ENCODE measurements around the gene MAPK8. TPM values are rescaled to one million over a fixed set of nuclear protein-coding genes. Genes with fewer than 3 reads are reported as not detected.

MAPK8 gene
- total RNA-seq, 1 donor from 2014 or later, result 56.6 TPM

DNA sequence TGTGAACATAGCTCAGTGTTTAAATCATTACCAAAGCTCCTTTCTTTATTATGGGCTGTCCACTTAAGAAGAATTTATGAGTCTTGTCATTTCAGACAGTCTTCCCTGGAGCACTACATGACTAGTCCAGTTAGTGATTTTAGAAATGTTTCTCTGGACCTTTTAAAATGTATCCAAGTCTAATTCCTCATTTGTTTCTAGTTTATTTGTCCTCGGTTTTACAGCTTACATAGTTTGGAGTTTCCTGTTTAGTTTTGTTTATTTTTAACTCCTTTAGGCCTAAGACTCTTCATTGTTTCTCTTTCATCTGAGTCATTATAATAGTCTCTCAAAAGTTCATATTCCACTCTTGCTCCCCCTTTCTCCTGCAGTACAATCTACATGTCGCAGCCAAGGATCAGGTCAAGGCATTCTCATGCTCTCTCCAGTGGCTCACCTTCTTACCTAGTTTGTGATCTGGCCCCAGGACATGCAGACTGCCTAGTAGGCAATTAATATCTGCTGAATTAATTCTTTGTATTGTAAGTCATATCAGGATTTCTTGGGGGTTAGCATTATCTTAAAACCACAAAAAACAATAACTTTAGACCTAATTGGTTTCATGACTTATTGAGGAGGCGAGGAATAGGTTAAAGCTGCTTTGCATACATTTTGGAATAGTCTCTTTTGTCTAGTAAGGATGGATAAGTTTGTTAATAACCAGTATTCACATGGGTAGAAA, 93.8 kb downstream of the MAPK8 start:
- H3K27ac Mint-ChIP-seq (ENCODE audit: unreplicated experiment), result no peak overlapping the region

DNA sequence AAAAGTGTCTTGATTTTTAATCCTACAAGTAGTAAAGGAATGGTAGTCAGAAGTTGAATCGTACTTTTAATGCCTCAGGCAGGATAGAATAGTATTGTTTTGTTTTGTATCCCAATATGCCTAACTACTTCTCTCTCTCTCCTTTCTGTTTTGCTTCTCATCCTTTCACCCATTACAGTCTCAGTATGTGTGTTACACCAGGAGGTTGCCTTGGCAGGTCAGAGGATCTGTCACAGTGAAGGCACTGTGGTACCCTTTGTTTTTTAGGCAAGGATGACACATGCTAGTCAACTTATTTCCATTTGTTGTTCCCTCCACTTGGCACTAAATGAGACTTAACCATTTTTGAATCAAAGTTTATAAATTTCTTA, 94.4 kb downstream of the MAPK8 start:
- Mint-ChIP-seq H3K27me3 (ENCODE audit: low read depth) (no peaks in the 10 kb centered on the region), H3K4me1 (peaks cover 33% of the 10 kb centered on the region), H3K9me3 (no peaks in the 10 kb centered on the region), H3K27ac (ENCODE audit: unreplicated experiment) (no peak overlapping the region), H3K36me3 (ENCODE audit: low read depth) (peaks cover 2% of the 10 kb centered on the region), H3K4me3 (no peak overlapping the region)
- TF ChIP-seq, protein P1, sequence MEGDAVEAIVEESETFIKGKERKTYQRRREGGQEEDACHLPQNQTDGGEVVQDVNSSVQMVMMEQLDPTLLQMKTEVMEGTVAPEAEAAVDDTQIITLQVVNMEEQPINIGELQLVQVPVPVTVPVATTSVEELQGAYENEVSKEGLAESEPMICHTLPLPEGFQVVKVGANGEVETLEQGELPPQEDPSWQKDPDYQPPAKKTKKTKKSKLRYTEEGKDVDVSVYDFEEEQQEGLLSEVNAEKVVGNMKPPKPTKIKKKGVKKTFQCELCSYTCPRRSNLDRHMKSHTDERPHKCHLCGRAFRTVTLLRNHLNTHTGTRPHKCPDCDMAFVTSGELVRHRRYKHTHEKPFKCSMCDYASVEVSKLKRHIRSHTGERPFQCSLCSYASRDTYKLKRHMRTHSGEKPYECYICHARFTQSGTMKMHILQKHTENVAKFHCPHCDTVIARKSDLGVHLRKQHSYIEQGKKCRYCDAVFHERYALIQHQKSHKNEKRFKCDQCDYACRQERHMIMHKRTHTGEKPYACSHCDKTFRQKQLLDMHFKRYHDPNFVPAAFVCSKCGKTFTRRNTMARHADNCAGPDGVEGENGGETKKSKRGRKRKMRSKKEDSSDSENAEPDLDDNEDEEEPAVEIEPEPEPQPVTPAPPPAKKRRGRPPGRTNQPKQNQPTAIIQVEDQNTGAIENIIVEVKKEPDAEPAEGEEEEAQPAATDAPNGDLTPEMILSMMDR (conservative IDR thresholded peaks at IDR 0.05), result no peak
- no peak for DNase-seq (ENCODE audit: low read depth, low spot score)

More for the DNA sequence above, 93.8 kb downstream of the MAPK8 start:
- no peaks in the 10 kb centered on the region for H3K27me3 Mint-ChIP-seq (ENCODE audit: low read depth)
- no peak overlapping the region for H3K4me3 Mint-ChIP-seq
- TF ChIP-seq, protein P1 (conservative IDR thresholded peaks at IDR 0.05), result no peak
- no peaks in the 10 kb centered on the region for H3K9me3 Mint-ChIP-seq
- peaks cover 2% of the 10 kb centered on the region for H3K36me3 Mint-ChIP-seq (ENCODE audit: low read depth)
- H3K4me1 Mint-ChIP-seq, result peaks cover 33% of the 10 kb centered on the region
- DNase-seq (ENCODE audit: low read depth, low spot score), result no peak

DNA sequence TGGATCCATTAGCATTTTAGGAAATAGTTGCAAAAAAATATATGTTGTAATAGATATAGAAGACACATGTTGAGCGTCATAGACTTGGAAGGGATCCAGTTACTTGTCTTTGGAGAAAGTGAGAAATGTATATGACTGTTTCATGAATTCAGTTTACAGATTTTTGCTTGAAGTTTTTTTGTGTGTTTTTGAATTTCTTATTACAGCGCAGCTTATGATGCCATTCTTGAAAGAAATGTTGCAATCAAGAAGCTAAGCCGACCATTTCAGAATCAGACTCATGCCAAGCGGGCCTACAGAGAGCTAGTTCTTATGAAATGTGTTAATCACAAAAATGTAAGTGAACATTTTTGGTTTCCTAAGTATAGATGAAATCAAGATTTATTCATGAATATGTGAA, 98.2 kb downstream of the MAPK8 start:
- H3K9me3 Mint-ChIP-seq, result no peaks in the 10 kb centered on the region
- TF ChIP-seq, protein P1 (conservative IDR thresholded peaks at IDR 0.05), result no peak
- peaks cover 18% of the 10 kb centered on the region for H3K4me1 Mint-ChIP-seq
- H3K27me3 Mint-ChIP-seq (ENCODE audit: low read depth), result no peaks in the 10 kb centered on the region
- H3K27ac Mint-ChIP-seq (ENCODE audit: unreplicated experiment), result no peak overlapping the region
- no peak overlapping the region for H3K4me3 Mint-ChIP-seq
- peaks cover 2% of the 10 kb centered on the region for H3K36me3 Mint-ChIP-seq (ENCODE audit: low read depth)
- no peak for DNase-seq (ENCODE audit: low read depth, low spot score)

DNA sequence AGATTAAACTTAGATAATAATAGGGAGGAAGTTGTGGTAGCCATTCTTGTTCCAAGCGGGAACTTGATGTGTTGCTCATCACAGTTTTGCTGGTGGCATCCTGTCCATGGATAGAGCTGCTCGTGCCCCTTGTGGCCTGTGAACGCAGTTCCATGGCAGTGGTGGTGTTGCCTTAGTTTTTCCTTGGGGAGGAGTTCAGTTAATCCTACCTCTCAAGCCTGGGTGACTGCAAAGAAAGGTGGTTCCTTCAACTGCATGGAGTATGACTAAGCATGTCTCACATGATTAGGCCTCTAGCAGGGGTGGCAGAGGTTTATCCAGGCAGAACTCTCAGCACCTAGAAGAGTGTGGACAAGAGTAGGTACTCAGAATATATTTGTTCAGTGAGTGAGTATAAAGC, 99.7 kb downstream of the MAPK8 start:
- TF ChIP-seq, protein P1 (conservative IDR thresholded peaks at IDR 0.05), result no peak
- Mint-ChIP-seq H3K27ac (ENCODE audit: unreplicated experiment) (no peak overlapping the region), H3K36me3 (ENCODE audit: low read depth) (peaks cover 15% of the 10 kb centered on the region), H3K4me3 (no peak overlapping the region), H3K4me1 (peaks cover 4% of the 10 kb centered on the region), H3K27me3 (ENCODE audit: low read depth) (no peaks in the 10 kb centered on the region), H3K9me3 (no peaks in the 10 kb centered on the region)
- DNase-seq (ENCODE audit: low read depth, low spot score), result no peak

DNA sequence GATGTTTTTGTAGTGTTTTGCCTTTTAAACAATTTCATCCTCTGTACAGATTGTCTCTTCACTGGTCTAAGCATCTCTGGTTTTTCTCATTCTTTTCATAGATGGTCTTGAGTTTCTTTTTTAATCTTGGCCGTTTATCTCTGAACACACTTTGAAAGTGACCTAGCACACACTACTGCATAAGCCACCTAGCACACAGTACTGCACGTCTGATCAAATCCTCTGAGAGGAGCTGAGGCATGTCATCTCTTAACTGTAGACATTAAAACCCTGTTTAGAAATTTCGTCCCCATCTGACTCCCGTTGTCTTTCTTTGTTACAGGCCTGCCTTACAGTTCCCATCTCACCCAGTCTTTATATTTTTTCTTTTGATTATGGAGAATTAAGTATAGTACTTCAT, 100.2 kb downstream of the MAPK8 start:
- H3K9me3 Mint-ChIP-seq, result no peaks in the 10 kb centered on the region
- no peak for DNase-seq (ENCODE audit: low read depth, low spot score)
- peaks cover 19% of the 10 kb centered on the region for H3K36me3 Mint-ChIP-seq (ENCODE audit: low read depth)
- TF ChIP-seq, protein P1 (conservative IDR thresholded peaks at IDR 0.05), result no peak
- H3K4me1 Mint-ChIP-seq, result no peaks in the 10 kb centered on the region
- no peak overlapping the region for H3K4me3 Mint-ChIP-seq
- no peaks in the 10 kb centered on the region for H3K27me3 Mint-ChIP-seq (ENCODE audit: low read depth)
- H3K27ac Mint-ChIP-seq (ENCODE audit: unreplicated experiment), result no peak overlapping the region

All from neural crest cell (in vitro differentiated cells).